Stimulated activated CD8-positive, alpha-beta memory T cell treated with anti-CD3 and anti-CD28 coated beads, Interleukin-12 subunit alpha, Interleukin-12 subunit beta, amount 100 ng/mL, for 24 hours (primary cell): ENCODE measurements around the gene MTFR2.

ENCODE experiments used
- DNase-seq: peaks from one replicate; pipeline ENCODE4 v3.0.0-alpha.2; 2020; ENCODE audit errors: extremely low read depth

Gene MTFR2

GRCh38 chr6:136249811-136250685 is at the start of gene MTFR2:
MTFR2 (minus strand) TSS chr6:136250311; CDS start chr6:136249099, 1,212 bp downstream.
- DNase-seq, result peak; percentile 72

- DNase-seq, result no peak
These were observed 44.5 kb upstream of the MTFR2 start for GRCh38 chr6:136294621-136295020.

GRCh38 chr6:136290410-136291010 is 40.4 kb upstream of the MTFR2 start:
- peak; percentile 44 for DNase-seq

- peak; percentile 97 for DNase-seq
These were observed 39.7 kb upstream of the MTFR2 start, which contains the start of gene BCLAF1 for GRCh38 chr6:136289579-136290409. BCLAF1 (minus strand) TSS chr6:136289846; CDS start chr6:136279866, 9,980 bp downstream.

DNA sequence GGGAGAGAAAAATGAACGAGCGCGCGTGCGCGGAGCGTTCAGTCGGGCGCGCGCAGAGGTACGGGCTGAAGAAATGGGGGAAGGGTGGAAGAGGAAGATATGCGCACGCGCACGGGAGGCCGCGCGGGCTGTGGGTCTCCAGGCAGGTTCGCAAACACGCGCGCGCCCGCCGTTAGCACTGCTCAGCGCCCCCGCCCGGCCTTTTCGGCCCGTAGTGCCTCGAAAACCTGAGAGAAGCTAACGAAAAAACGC is 39.1 kb upstream of the MTFR2 start:
- DNase-seq, result peak; percentile 84

DNA sequence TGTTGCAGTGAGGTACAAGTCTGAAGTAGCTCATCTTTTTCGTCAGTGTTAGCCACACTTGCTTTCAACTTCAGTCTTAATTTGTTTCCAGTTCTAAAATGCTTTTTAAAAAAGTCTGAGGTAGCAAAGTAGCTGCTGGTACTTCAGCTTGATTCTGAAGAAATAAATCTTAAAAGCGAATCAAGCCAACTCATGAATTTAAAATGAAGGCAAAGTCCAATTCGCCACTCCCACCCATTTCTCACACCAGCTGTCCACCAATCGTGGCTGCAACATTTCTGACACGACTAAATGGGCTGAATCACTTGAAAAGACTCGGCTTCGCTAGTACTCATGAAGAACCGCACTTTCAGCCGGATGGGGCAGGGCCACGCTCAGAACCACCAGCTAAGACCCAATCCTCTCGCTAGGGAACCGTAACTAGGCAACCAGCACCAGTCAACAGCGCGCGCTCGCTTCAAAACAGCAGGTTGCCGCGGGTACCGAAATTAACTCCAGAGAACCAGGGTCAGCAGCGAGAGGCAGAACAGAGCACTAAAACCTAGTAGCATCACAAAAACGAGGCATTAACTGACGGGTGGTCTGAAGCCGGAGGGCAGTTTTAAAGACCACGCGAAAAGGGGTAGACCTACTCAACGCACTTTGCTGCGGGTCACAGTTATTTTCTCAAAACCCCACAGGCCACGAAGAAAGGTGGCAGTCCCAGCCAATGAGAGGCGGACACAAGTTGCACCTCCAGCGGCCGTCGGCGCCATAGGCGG is 38.6 kb upstream of the MTFR2 start:
- DNase-seq, result peak; percentile 64

DNA sequence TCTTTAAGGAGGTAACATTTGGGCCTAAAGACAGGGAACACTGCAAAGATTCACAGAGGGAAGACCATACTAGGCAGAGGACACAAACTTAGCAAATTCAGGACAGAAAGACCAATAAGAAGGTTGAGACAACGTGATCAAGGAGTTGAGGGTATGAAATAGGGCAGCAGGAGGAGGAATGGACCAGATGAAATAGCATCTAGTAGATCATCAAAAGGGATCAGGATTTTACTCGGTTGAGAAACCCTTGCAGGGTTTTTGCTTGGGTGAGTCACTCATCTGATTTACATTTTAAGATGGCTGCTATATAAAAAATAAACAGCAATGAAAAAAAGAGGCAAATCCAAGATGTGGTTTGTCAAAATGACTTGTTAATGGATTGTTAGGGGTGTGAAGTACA is 34.8 kb upstream of the MTFR2 start:
- no peak for DNase-seq

- DNase-seq, result no peak
These were observed 32.8 kb upstream of the MTFR2 start for GRCh38 chr6:136282906-136283305.

DNA sequence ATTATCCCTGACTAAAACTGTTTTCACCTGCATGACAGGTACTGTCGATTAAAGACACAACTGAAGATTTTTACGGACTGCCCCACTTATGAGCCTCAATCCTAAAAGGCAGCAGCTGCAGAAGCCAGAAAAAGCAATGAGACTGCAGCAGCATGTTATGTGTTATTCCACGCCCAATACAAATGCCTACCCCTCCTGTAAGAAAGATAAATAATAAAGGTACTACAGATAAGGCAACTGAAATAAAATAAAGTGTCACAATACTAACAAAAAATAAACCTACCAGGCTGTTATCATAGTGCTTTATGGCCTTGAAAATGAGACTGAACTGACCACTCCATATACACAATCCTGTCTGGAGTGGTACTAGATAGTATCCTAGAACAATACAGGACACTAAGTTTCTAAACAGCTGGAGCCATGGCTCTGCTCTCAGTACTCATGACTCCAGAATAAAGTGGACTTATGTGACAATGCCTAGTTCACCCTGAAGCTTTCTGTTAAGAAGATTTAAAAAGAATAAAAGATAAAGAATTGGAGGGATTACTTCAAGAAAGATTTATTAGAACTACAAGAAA is 30.0 kb upstream of the MTFR2 start:
- no peak for DNase-seq

- no peak for DNase-seq
These were observed 24.0 kb upstream of the MTFR2 start for GRCh38 chr6:136274062-136274461.

DNA sequence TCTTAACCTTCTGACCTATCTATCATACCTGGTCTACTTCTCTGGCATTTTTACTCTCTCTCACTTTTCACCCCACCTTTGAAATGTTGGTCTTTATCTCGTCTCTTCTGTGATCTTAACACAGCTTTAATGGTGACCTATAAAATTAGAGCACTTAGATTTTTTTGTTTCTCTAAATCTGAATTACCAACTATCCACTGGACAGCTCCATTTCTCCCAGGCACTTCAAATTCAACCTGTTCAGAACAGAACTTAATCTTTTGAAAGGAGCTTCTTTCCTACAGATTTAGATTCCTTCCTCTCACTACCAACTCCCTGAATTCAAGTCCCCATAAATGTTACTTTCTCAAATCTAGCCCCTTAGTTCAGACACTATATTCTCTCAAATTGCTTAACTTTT is 15.0 kb upstream of the MTFR2 start:
- no peak for DNase-seq

- no peak for DNase-seq
These were observed 12.8 kb upstream of the MTFR2 start for GRCh38 chr6:136262940-136263339.

DNA sequence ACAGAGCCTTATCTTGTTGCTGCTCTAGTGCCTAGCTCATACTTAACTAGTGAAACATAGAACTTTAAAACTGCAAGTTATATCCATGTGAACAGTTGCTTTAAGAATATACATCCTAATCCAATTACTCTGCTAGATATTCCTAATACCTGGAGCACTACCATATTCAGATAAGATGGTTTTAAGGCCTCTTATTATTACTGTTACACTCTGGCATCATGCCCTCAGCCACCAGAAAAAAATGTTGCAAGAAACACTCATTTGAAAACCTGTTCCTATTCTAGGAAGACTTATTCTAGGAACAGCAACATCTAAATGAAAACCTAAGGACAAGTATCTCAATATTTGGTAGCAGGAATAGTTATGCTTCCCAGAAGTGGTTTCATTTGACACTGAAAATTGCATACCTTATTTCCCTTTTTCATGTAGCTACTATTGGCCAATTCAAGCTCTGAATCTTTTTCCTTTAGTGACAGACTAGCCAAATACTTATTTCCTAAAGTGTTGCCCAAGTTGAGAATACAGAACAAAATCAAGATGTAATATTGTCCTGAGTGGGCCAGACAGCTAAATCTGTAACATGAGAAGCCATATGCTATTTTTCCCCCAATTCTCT is 4.8 kb upstream of the MTFR2 start:
- no peak for DNase-seq

GRCh38 chr6:136253734-136254133 is 3.6 kb upstream of the MTFR2 start:
- no peak for DNase-seq

DNA sequence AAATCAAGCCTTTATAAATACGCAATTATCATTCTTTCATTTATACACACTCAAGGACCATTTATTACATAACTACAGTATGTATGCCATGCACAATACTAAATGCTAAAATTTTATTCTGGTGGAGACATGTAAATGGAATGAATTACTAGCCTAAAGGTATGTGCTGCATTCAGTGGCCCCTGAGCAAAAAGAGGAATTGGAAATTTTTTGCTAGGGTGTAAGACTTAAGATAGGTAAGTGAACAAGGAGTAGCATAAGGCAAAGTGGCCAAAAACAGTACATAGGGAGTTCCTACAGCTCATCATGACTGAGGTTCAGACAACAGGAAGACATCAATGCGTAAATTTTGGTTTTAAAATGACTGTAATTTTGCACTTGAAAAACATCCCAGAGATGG is 2.3 kb upstream of the MTFR2 start:
- DNase-seq, result no peak

GRCh38 chr6:136251394-136251793 is 1.3 kb upstream of the MTFR2 start:
- DNase-seq, result no peak

DNA sequence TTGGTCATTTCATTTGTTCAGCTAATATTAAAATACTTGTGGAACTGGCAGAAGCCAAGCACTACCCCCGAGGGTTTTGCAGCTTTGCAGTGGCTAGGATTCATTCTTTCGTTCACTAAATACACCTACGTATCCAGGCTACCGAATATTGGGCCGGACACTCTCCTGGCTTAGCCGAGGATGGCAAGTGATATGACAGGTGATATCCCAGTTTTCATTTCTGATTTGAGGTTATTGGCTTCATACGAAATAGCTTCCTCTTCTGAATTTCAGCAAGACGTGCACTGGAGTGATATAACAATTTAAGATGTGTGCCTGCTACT is 536 bp upstream of the MTFR2 start:
- no peak for DNase-seq

- no peak for DNase-seq
These were observed 775 bp downstream of the MTFR2 start for GRCh38 chr6:136249336-136249735.

- no peak for DNase-seq
These were observed 6.0 kb downstream of the MTFR2 start for GRCh38 chr6:136244061-136244616.

- DNase-seq, result no peak
These were observed 13.4 kb downstream of the MTFR2 start for GRCh38 chr6:136236466-136237293.
